ENCODE data around the gene SSBP2.
"Not testable (repeated sequence)": the region's sequence is repeated elsewhere in the genome, so short reads cannot be mapped to it uniquely, and the experiment has no call there.

SSBP2 gene

GRCh38 chr5:81656783-81657182 lies 94.1 kb downstream of the SSBP2 start:
- intact Hi-C loops (cut with micrococcal nuclease), result loop anchor here (5.0 kb wide), 1 partner anchor 36 kb away; no protein-coding TSS in a partner anchor
- Mint-ChIP-seq H3K4me1 (ENCODE audit: low read depth) (peaks cover 5% of the 10 kb centered on the region), H3K9me3 (no peaks in the 10 kb centered on the region), H3K27ac (no peak overlapping the region), H3K27me3 (no peaks in the 10 kb centered on the region), H3K4me3 (no peak overlapping the region), H3K36me3 (ENCODE audit: low read depth) (peaks cover 5% of the 10 kb centered on the region)

- intact Hi-C loops (cut with micrococcal nuclease), result no loop called here
- no peaks in the 10 kb centered on the region for H3K36me3 Mint-ChIP-seq (ENCODE audit: low read depth)
These were observed 99.9 kb downstream of the SSBP2 start for GRCh38 chr5:81650987-81651386.

GRCh38 chr5:81646469-81646995 lies 104.4 kb downstream of the SSBP2 start:
- no peaks in the 10 kb centered on the region for H3K27me3 Mint-ChIP-seq
- no peaks in the 10 kb centered on the region for H3K4me1 Mint-ChIP-seq (ENCODE audit: low read depth)
- H3K4me3 Mint-ChIP-seq, result no peak overlapping the region
- intact Hi-C loops (cut with micrococcal nuclease), result no loop called here
- no peaks in the 10 kb centered on the region for H3K36me3 Mint-ChIP-seq (ENCODE audit: low read depth)
- H3K9me3 Mint-ChIP-seq, result no peaks in the 10 kb centered on the region
- no peak overlapping the region for H3K27ac Mint-ChIP-seq

More at GRCh38 chr5:81650987-81651386, 99.9 kb downstream of the SSBP2 start:
- no peak overlapping the region for H3K27ac Mint-ChIP-seq
- no peaks in the 10 kb centered on the region for H3K27me3 Mint-ChIP-seq
- H3K4me3 Mint-ChIP-seq, result no peak overlapping the region
- no peaks in the 10 kb centered on the region for H3K9me3 Mint-ChIP-seq
- no peaks in the 10 kb centered on the region for H3K4me1 Mint-ChIP-seq (ENCODE audit: low read depth)

- H3K4me1 Mint-ChIP-seq (ENCODE audit: low read depth), result no peaks in the 10 kb centered on the region
- H3K4me3 Mint-ChIP-seq, result no peak overlapping the region
- no peaks in the 10 kb centered on the region for H3K27me3 Mint-ChIP-seq
- H3K27ac Mint-ChIP-seq, result no peak overlapping the region
- intact Hi-C loops (cut with micrococcal nuclease), result no loop called here
- H3K9me3 Mint-ChIP-seq, result no peaks in the 10 kb centered on the region
- no peaks in the 10 kb centered on the region for H3K36me3 Mint-ChIP-seq (ENCODE audit: low read depth)
These were observed 108.7 kb downstream of the SSBP2 start for GRCh38 chr5:81642210-81642609.

GRCh38 chr5:81639556-81639955 lies 111.3 kb downstream of the SSBP2 start:
- H3K27me3 Mint-ChIP-seq, result no peaks in the 10 kb centered on the region
- peaks cover 7% of the 10 kb centered on the region for H3K36me3 Mint-ChIP-seq (ENCODE audit: low read depth)
- H3K27ac Mint-ChIP-seq, result no peak overlapping the region
- H3K4me1 Mint-ChIP-seq (ENCODE audit: low read depth), result no peaks in the 10 kb centered on the region
- H3K9me3 Mint-ChIP-seq, result no peaks in the 10 kb centered on the region
- no peak overlapping the region for H3K4me3 Mint-ChIP-seq
- intact Hi-C loops (cut with micrococcal nuclease), result no loop called here

GRCh38 chr5:81638471-81638870 lies 112.4 kb downstream of the SSBP2 start:
- no peaks in the 10 kb centered on the region for H3K4me1 Mint-ChIP-seq (ENCODE audit: low read depth)
- peaks cover 7% of the 10 kb centered on the region for H3K36me3 Mint-ChIP-seq (ENCODE audit: low read depth)
- H3K27me3 Mint-ChIP-seq, result no peaks in the 10 kb centered on the region
- H3K4me3 Mint-ChIP-seq, result no peak overlapping the region
- no peaks in the 10 kb centered on the region for H3K9me3 Mint-ChIP-seq
- no peak overlapping the region for H3K27ac Mint-ChIP-seq
- intact Hi-C loops (cut with micrococcal nuclease), result no loop called here

GRCh38 chr5:81633891-81634290 lies 117.0 kb downstream of the SSBP2 start:
- H3K4me3 Mint-ChIP-seq, result no peak overlapping the region
- intact Hi-C loops (cut with micrococcal nuclease), result no loop called here
- H3K36me3 Mint-ChIP-seq (ENCODE audit: low read depth), result peaks cover 14% of the 10 kb centered on the region
- H3K9me3 Mint-ChIP-seq, result no peaks in the 10 kb centered on the region
- H3K27ac Mint-ChIP-seq, result no peak overlapping the region
- H3K4me1 Mint-ChIP-seq (ENCODE audit: low read depth), result no peaks in the 10 kb centered on the region
- no peaks in the 10 kb centered on the region for H3K27me3 Mint-ChIP-seq

GRCh38 chr5:81633471-81633870 lies 117.4 kb downstream of the SSBP2 start:
- no peak overlapping the region for H3K4me3 Mint-ChIP-seq
- no peak overlapping the region for H3K27ac Mint-ChIP-seq
- H3K27me3 Mint-ChIP-seq, result no peaks in the 10 kb centered on the region
- no peaks in the 10 kb centered on the region for H3K4me1 Mint-ChIP-seq (ENCODE audit: low read depth)
- intact Hi-C loops (cut with micrococcal nuclease), result no loop called here
- H3K9me3 Mint-ChIP-seq, result no peaks in the 10 kb centered on the region
- peaks cover 18% of the 10 kb centered on the region for H3K36me3 Mint-ChIP-seq (ENCODE audit: low read depth)

GRCh38 chr5:81632679-81633078 lies 118.2 kb downstream of the SSBP2 start:
- intact Hi-C loops (cut with micrococcal nuclease), result no loop called here
- no peaks in the 10 kb centered on the region for H3K27me3 Mint-ChIP-seq
- H3K4me3 Mint-ChIP-seq, result no peak overlapping the region
- no peaks in the 10 kb centered on the region for H3K9me3 Mint-ChIP-seq
- no peak overlapping the region for H3K27ac Mint-ChIP-seq
- peaks cover 26% of the 10 kb centered on the region for H3K36me3 Mint-ChIP-seq (ENCODE audit: low read depth)
- no peaks in the 10 kb centered on the region for H3K4me1 Mint-ChIP-seq (ENCODE audit: low read depth)

GRCh38 chr5:81631621-81632020 lies 119.3 kb downstream of the SSBP2 start:
- H3K27ac Mint-ChIP-seq, result no peak overlapping the region
- H3K4me3 Mint-ChIP-seq, result no peak overlapping the region
- no peaks in the 10 kb centered on the region for H3K27me3 Mint-ChIP-seq
- intact Hi-C loops (cut with micrococcal nuclease), result no loop called here
- no peaks in the 10 kb centered on the region for H3K4me1 Mint-ChIP-seq (ENCODE audit: low read depth)
- H3K36me3 Mint-ChIP-seq (ENCODE audit: low read depth), result peaks cover 26% of the 10 kb centered on the region
- no peaks in the 10 kb centered on the region for H3K9me3 Mint-ChIP-seq

GRCh38 chr5:81631124-81631523 lies 119.8 kb downstream of the SSBP2 start:
- no peak overlapping the region for H3K27ac Mint-ChIP-seq
- H3K27me3 Mint-ChIP-seq, result no peaks in the 10 kb centered on the region
- intact Hi-C loops (cut with micrococcal nuclease), result no loop called here
- no peaks in the 10 kb centered on the region for H3K9me3 Mint-ChIP-seq
- peaks cover 26% of the 10 kb centered on the region for H3K36me3 Mint-ChIP-seq (ENCODE audit: low read depth)
- no peak overlapping the region for H3K4me3 Mint-ChIP-seq
- H3K4me1 Mint-ChIP-seq (ENCODE audit: low read depth), result no peaks in the 10 kb centered on the region

GRCh38 chr5:81630684-81631083 lies 120.2 kb downstream of the SSBP2 start:
- H3K4me3 Mint-ChIP-seq, result no peak overlapping the region
- peaks cover 23% of the 10 kb centered on the region for H3K36me3 Mint-ChIP-seq (ENCODE audit: low read depth)
- H3K4me1 Mint-ChIP-seq (ENCODE audit: low read depth), result no peaks in the 10 kb centered on the region
- H3K9me3 Mint-ChIP-seq, result no peaks in the 10 kb centered on the region
- H3K27me3 Mint-ChIP-seq, result no peaks in the 10 kb centered on the region
- no peak overlapping the region for H3K27ac Mint-ChIP-seq
- intact Hi-C loops (cut with micrococcal nuclease), result no loop called here

GRCh38 chr5:81629986-81630385 lies 120.9 kb downstream of the SSBP2 start:
- intact Hi-C loops (cut with micrococcal nuclease), result no loop called here
- Mint-ChIP-seq H3K36me3 (ENCODE audit: low read depth) (peaks cover 20% of the 10 kb centered on the region), H3K27me3 (no peaks in the 10 kb centered on the region), H3K9me3 (no peaks in the 10 kb centered on the region), H3K4me3 (no peak overlapping the region), H3K27ac (no peak overlapping the region), H3K4me1 (ENCODE audit: low read depth) (no peaks in the 10 kb centered on the region)

GRCh38 chr5:81628061-81628460 lies 122.8 kb downstream of the SSBP2 start:
- intact Hi-C loops (cut with micrococcal nuclease); H3K27me3 Mint-ChIP-seq; H3K4me1 Mint-ChIP-seq (ENCODE audit: low read depth); H3K27ac Mint-ChIP-seq; H3K9me3 Mint-ChIP-seq; H3K4me3 Mint-ChIP-seq: not testable (repeated sequence)
- peaks cover 20% of the 10 kb centered on the region for H3K36me3 Mint-ChIP-seq (ENCODE audit: low read depth)

- H3K9me3 Mint-ChIP-seq, result no peaks in the 10 kb centered on the region
- peaks cover 20% of the 10 kb centered on the region for H3K36me3 Mint-ChIP-seq (ENCODE audit: low read depth)
- intact Hi-C loops (cut with micrococcal nuclease), result no loop called here
- no peak overlapping the region for H3K27ac Mint-ChIP-seq
- H3K4me3 Mint-ChIP-seq, result no peak overlapping the region
- no peaks in the 10 kb centered on the region for H3K4me1 Mint-ChIP-seq (ENCODE audit: low read depth)
- H3K27me3 Mint-ChIP-seq, result no peaks in the 10 kb centered on the region
These were observed 124.4 kb downstream of the SSBP2 start for GRCh38 chr5:81626524-81626923.
